Stimulated activated CD8-positive, alpha-beta memory T cell treated with anti-CD3 and anti-CD28 coated beads, Interleukin-7, amount 100 ng/mL, for 48 hours (primary cell): Measurements from ENCODE around the gene RNF31.
"Not testable (repeated sequence)": the region's sequence is repeated elsewhere in the genome, so short reads cannot be mapped to it uniquely, and the experiment has no call there.

Experiments used
- DNase-seq, 2 donors: peaks; one replicate each; pipeline ENCODE4 v3.0.0-alpha.2; 2020; ENCODE audit warnings: low read depth in 1 of 2; ENCODE audit errors: extremely low read depth in 1 of 2

Gene RNF31

GRCh38 chr14:24146978-24147760 lies at the start of gene RNF31:
TSS of gene RNF31 (plus strand) at chr14:24147498. CDS start at chr14:24147699, 201 bp downstream.
- peak; percentile 93 to 99 for DNase-seq

GRCh38 chr14:24098229-24098926 lies 48.9 kb upstream of the RNF31 start:
- no peak for DNase-seq

- no peak for DNase-seq
Observed at GRCh38 chr14:24098927-24099813, 48.1 kb upstream of the RNF31 start.

GRCh38 chr14:24100197-24100981 lies 46.9 kb upstream of the RNF31 start:
- no peak for DNase-seq

GRCh38 chr14:24100982-24101494 lies 46.3 kb upstream of the RNF31 start:
- no peak for DNase-seq

GRCh38 chr14:24102357-24103048 lies 44.8 kb upstream of the RNF31 start:
- no peak for DNase-seq

GRCh38 chr14:24103451-24103850 lies 43.8 kb upstream of the RNF31 start:
- DNase-seq = no peak

GRCh38 chr14:24105609-24106239 lies 41.6 kb upstream of the RNF31 start:
- not testable (repeated sequence) for DNase-seq

GRCh38 chr14:24106672-24107271 lies 40.5 kb upstream of the RNF31 start:
- DNase-seq = no peak

GRCh38 chr14:24108336-24108874 lies 38.9 kb upstream of the RNF31 start:
- DNase-seq = no peak

- no peak for DNase-seq
Observed at GRCh38 chr14:24110060-24110459, 37.2 kb upstream of the RNF31 start.

GRCh38 chr14:24110523-24110922 lies 36.8 kb upstream of the RNF31 start:
- no peak for DNase-seq

- DNase-seq = no peak
Observed at GRCh38 chr14:24113379-24113800, 33.9 kb upstream of the RNF31 start.

- peak; percentile 67 to 85 for DNase-seq
Observed at GRCh38 chr14:24113801-24114531, 33.3 kb upstream of the RNF31 start.

- peak; percentile 95 to 99 for DNase-seq
Observed at GRCh38 chr14:24114532-24115421, 32.5 kb upstream of the RNF31 start, which contains the start of the genes DCAF11 and NRL. TSS of gene DCAF11 (plus strand) at chr14:24114777. CDS start at chr14:24115595, 818 bp downstream. TSS of gene NRL (minus strand) at chr14:24114949. CDS start at chr14:24082848, 32,101 bp downstream.

- DNase-seq = no peak
Observed at GRCh38 chr14:24115422-24116127, 31.7 kb upstream of the RNF31 start.
